IMR-90 (cell line): ENCODE measurements around the gene SIK2. TPM values are rescaled to one million over a fixed set of nuclear protein-coding genes. Genes with fewer than 3 reads are reported as not detected.

Experiments
- ATAC-seq: fragments of 200-7000 bp; cut with Tn5 transposase; 2 replicates; pipeline ENCODE4 v1.9.1; 2020; ENCODE audit warnings: low read depth, mild to moderate bottlenecking, moderate library complexity
- BruUV-seq: library from RNA; stranded (reverse); fragments of 400-500 nt; replicated peaks from 2 replicates; lab custom pipeline; 2021; lab: Mats Ljungman, UMichigan
- CTCF ChIA-PET: fragments of 300-600 bp; formaldehyde crosslinking; extraction: SDS; loops from one replicate; lab custom pipeline; 2021; ENCODE audit warnings: antibody characterized with exemption; lab: Yijun Ruan, JAX
- POLR2A ChIA-PET: fragments of 300-600 bp; sonication (Branson Sonifier 250); formaldehyde crosslinking; loops from one replicate; lab custom pipeline; 2022; ENCODE audit warnings: antibody characterized with exemption; ENCODE audit not compliant: unreplicated experiment; lab: Charles Lee
- DNase-seq: peaks from one replicate; pipeline ENCODE4 v3.0.0; 2013
- H2AFZ ChIP-seq: replicated peaks from 2 replicates; pipeline ENCODE3; 2013; ENCODE audit warnings: low read length, mild to moderate bottlenecking; ENCODE audit not compliant: poor library complexity
- H2AK5ac ChIP-seq: 2 replicates; pipeline ENCODE4 v1.6.1; 2013; ENCODE audit warnings: low read depth, low read length, inconsistent platforms
- H2AK9ac ChIP-seq: replicated peaks from 2 replicates; pipeline ENCODE3; 2013; ENCODE audit warnings: mild to moderate bottlenecking, low read depth, low read length, moderate library complexity; ENCODE audit not compliant: poor library complexity
- H2BK120ac ChIP-seq: 2 replicates; pipeline ENCODE4 v1.6.1; 2013; ENCODE audit warnings: low read depth, low read length, inconsistent platforms
- H2BK15ac ChIP-seq: 3 replicates; pipeline ENCODE4 v1.6.1; 2013; ENCODE audit warnings: low read depth, low read length, inconsistent platforms
- H2BK20ac ChIP-seq: 2 replicates; pipeline ENCODE4 v1.6.1; 2013; ENCODE audit warnings: low read depth, mild to moderate bottlenecking, inconsistent platforms, low read length, moderate library complexity
- H2BK5ac ChIP-seq: 2 replicates; pipeline ENCODE4 v1.6.1; 2013; ENCODE audit warnings: mild to moderate bottlenecking, low read depth, low read length, inconsistent platforms; ENCODE audit not compliant: poor library complexity, severe bottlenecking
- H3K14ac ChIP-seq: replicated peaks from 2 replicates; pipeline ENCODE4 v1.6.1; 2013; ENCODE audit warnings: low read depth, low read length, inconsistent platforms
- H3K18ac ChIP-seq: 2 replicates; pipeline ENCODE4 v1.6.1; 2013; ENCODE audit warnings: low read depth, low read length, control low read depth
- H3K23ac ChIP-seq: 2 replicates; pipeline ENCODE4 v1.6.1; 2013; ENCODE audit warnings: low read depth, low read length, inconsistent platforms
- H3K27ac ChIP-seq: 2 replicates; pipeline ENCODE4 v1.5.1; 2013; ENCODE audit warnings: mild to moderate bottlenecking, control low read depth, low read length; ENCODE audit not compliant: insufficient read depth
- H3K27me3 ChIP-seq: 2 replicates; pipeline ENCODE4 v1.6.1; 2013; ENCODE audit warnings: low read length; ENCODE audit not compliant: control insufficient read depth, insufficient read depth
- H3K36me3 ChIP-seq: 2 replicates; pipeline ENCODE4 v1.6.1; 2013; ENCODE audit warnings: low read length, mixed read lengths; ENCODE audit not compliant: control insufficient read depth, insufficient read depth
- H3K4ac ChIP-seq: 2 replicates; pipeline ENCODE4 v1.6.1; 2013; ENCODE audit warnings: low read depth, low read length, inconsistent platforms
- H3K4me1 ChIP-seq: 2 replicates; pipeline ENCODE4 v1.6.1; 2013; ENCODE audit warnings: low read length, mixed read lengths; ENCODE audit not compliant: control insufficient read depth, insufficient read depth
- H3K4me2 ChIP-seq: 2 replicates; pipeline ENCODE4 v1.6.1; 2013; ENCODE audit warnings: low read depth, mild to moderate bottlenecking, control low read depth, low read length, moderate library complexity
- H3K4me3 ChIP-seq: 2 replicates; pipeline ENCODE4 v1.5.1; 2013; ENCODE audit warnings: low read depth, mild to moderate bottlenecking, control low read depth, low read length, moderate library complexity; ENCODE audit not compliant: insufficient read depth
- H3K56ac ChIP-seq: 2 replicates; pipeline ENCODE4 v1.6.1; 2013; ENCODE audit warnings: low read length, inconsistent platforms; ENCODE audit not compliant: insufficient read depth; ENCODE audit errors: extremely low read depth
- H3K79me1 ChIP-seq, 2 experiments: 2 replicates each; pipeline ENCODE4 v1.6.1; 2013; ENCODE audit warnings: low read length in 2 of 2, inconsistent platforms in 1 of 2, low read depth in 1 of 2
- H3K9ac ChIP-seq: 2 replicates; pipeline ENCODE4 v1.6.1; 2013; ENCODE audit warnings: low read depth, low read length, control low read depth
- H3K9me1 ChIP-seq: 2 replicates; pipeline ENCODE4 v1.6.1; 2013; ENCODE audit warnings: low read length, inconsistent platforms; ENCODE audit not compliant: insufficient read depth
- H3K9me3 ChIP-seq: 2 replicates; pipeline ENCODE4 v1.6.1; 2013; ENCODE audit warnings: low read length; ENCODE audit not compliant: control insufficient read depth, insufficient read depth
- H4K20me1 ChIP-seq: 2 replicates; pipeline ENCODE4 v1.6.1; 2013; ENCODE audit warnings: low read length, inconsistent platforms; ENCODE audit not compliant: insufficient read depth
- H4K5ac ChIP-seq: 2 replicates; pipeline ENCODE4 v1.6.1; 2013; ENCODE audit warnings: mild to moderate bottlenecking, low read depth, low read length, control low read depth
- H4K8ac ChIP-seq, 2 experiments: 2 replicates each; pipeline ENCODE4 v1.6.1; 2013; ENCODE audit warnings: low read depth in 2 of 2, low read length in 2 of 2, control low read depth in 1 of 2, inconsistent platforms in 1 of 2
- H4K91ac ChIP-seq: 2 replicates; pipeline ENCODE4 v1.6.1; 2013; ENCODE audit warnings: low read depth, low read length, inconsistent platforms; ENCODE audit not compliant: insufficient read depth
- MAFK ChIP-seq: IDR thresholded peaks from 2 replicates; pipeline ENCODE4 v1.6.1; 2012; ENCODE audit warnings: low read depth, low read length, improper control_type of control experiment
- RAD21 ChIP-seq: IDR thresholded peaks from 2 replicates; pipeline ENCODE4 v1.6.1; 2012; ENCODE audit warnings: low read length, improper control_type of control experiment
- WGBS, 2 experiments: methylation state at CpG; one replicate each; pipeline versions ENCODE4 v1.1.5 to v1.1.7; 2013; ENCODE audit warnings: missing lambda C conversion rate in 2 of 2; ENCODE audit not compliant: insufficient read length in 1 of 2; ENCODE audit errors: extremely low coverage in 2 of 2; 5-methylcytosine and 5-hydroxymethylcytosine counted together
- dilution Hi-C: fragments of 300-500 bp; cut with HindIII; formaldehyde crosslinking; loops from one replicate; pipeline ENCODE4 v1.14.3; 2018; ENCODE audit warnings: low sequenced_read_pairs; ENCODE audit not compliant: unreplicated experiment
- in situ Hi-C: fragments of 300-500 bp; cut with MboI; formaldehyde crosslinking; loops from 3 replicates; pipeline ENCODE4 v1.14.3; 2019; ENCODE audit warnings: low sequenced_read_pairs, inconsistent platforms, mixed read lengths
- intact Hi-C: fragments of 100-400 bp; cut with micrococcal nuclease; formaldehyde crosslinking; loops from 2 replicates; pipeline ENCODE4 v1.10.0; 2022
- polyA plus RNA-seq, 3 experiments: library from polyadenylated mRNA; depleted of rRNA; stranded (reverse); fragments of >200 nt; gene quantifications; 2 replicates each; pipeline ENCODE4 v1.2.3, GENCODE V29; 2012; ENCODE audit warnings: low replicate concordance in 1 of 3
- total RNA-seq: library from RNA; depleted of rRNA; stranded (reverse); fragments of >200 nt; gene quantifications from 2 replicates; pipeline ENCODE4 v1.2.3, GENCODE V29; 2012

Gene SIK2
- total and polyA plus RNA-seq, 2 of the 4 experiments (the other 2 are of a cell fraction): 7.9 to 10.4 TPM

DNA sequence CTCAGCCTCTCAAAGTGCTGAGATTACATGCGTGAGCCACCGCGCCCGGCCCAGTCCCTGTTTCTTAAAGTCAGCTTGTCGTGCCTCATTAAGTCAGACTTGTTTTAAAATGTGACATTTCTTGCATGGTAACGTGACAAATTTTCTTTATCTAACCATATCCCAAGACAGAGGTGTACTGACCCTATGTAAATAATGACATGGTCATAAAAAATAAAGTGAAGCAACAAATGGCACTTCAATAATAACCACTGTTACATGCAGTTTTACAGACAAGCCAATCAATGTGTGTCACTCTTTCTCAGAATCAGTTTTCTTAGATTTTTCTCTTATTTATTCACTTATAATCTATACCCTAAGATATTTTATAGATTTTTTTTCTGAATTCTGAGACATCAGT, 26.5 kb upstream of the SIK2 start:
- Histone ChIP-seq H3K9me3 (no peaks in the 10 kb centered on the region), H2BK20ac (no peak overlapping the region), H3K4me1 (peaks cover 4% of the 10 kb centered on the region), H4K20me1 (no peaks in the 10 kb centered on the region), H2BK5ac (no peak overlapping the region), H3K4me3 (no peak overlapping the region), H3K9me1 (peaks cover 14% of the 10 kb centered on the region), H3K23ac (no peak overlapping the region), H3K79me1 (no peaks in the 10 kb centered on the region), H2AK5ac (no peak overlapping the region), H3K18ac (no peak overlapping the region), H2AFZ (no peak overlapping the region), H4K8ac (no peak overlapping the region), H3K56ac (no peak overlapping the region), H3K4ac (no peak overlapping the region), H4K5ac (no peak overlapping the region), H3K27me3 (no peaks in the 10 kb centered on the region), H4K91ac (no peak overlapping the region), H2BK15ac (no peak overlapping the region), H2BK120ac (no peak overlapping the region), H3K14ac (no peak overlapping the region), H3K4me2 (no peak overlapping the region), H3K27ac (no peak overlapping the region), H2AK9ac (no peak overlapping the region), H3K36me3 (no peaks in the 10 kb centered on the region), H3K9ac (no peak overlapping the region)
- POLR2A ChIA-PET: no interaction called here
- in situ Hi-C loops: loop anchor here (25.0 kb wide), 1 partner anchor 412 kb away; no protein-coding TSS in a partner anchor
- dilution Hi-C loops: no loop called here
- no peak for DNase-seq
- TF ChIP-seq MAFK (no peak), RAD21 (no peak)
- intact Hi-C loops: no loop called here
- no TSS peak for BruUV-seq
- no peak for ATAC-seq
- no CpG with 5 or more reads among the region's 6 CpGs for WGBS, 2 experiments
- CTCF ChIA-PET: no interaction called here
